SK-MEL-5 (cell line): Measurements from ENCODE around the gene CEACAM19. TPM values are rescaled to one million over a fixed set of nuclear protein-coding genes. Genes with fewer than 3 reads are reported as not detected.

Source experiments
- DNase-seq: peaks from one replicate; pipeline ENCODE4 v3.0.0-alpha.2; 2016; ENCODE audit warnings: low read depth, low spot score
- in situ Hi-C: cut with HindIII; loops from 2 replicates; pipeline ENCODE4 v1.10.0; 2016; ENCODE audit warnings: low sequenced_read_pairs, high pct_unique_total_duplicates, low pct_unique_long_range_greater_than_20kb
- small RNA-seq, 2 experiments: library from RNA; depleted of rRNA; stranded (forward); fragments of <200 nt; gene quantifications; one replicate each; pipeline ENCODE3, GENCODE V24; 2014
- total RNA-seq: library from RNA; depleted of rRNA; stranded (reverse); fragments of >200 nt; shearing (Covaris generic); gene quantifications from 2 replicates; pipeline ENCODE4 v1.2.3, GENCODE V29; 2014; rRNA removed

Gene CEACAM19
- total RNA-seq, 1 experiment from 2014 or later, result 0.16 TPM

GRCh38 chr19:44728178-44728577 lies 56.9 kb downstream of the CEACAM19 start:
- in situ Hi-C loops, result no loop called here
- DNase-seq, result no peak

DNA sequence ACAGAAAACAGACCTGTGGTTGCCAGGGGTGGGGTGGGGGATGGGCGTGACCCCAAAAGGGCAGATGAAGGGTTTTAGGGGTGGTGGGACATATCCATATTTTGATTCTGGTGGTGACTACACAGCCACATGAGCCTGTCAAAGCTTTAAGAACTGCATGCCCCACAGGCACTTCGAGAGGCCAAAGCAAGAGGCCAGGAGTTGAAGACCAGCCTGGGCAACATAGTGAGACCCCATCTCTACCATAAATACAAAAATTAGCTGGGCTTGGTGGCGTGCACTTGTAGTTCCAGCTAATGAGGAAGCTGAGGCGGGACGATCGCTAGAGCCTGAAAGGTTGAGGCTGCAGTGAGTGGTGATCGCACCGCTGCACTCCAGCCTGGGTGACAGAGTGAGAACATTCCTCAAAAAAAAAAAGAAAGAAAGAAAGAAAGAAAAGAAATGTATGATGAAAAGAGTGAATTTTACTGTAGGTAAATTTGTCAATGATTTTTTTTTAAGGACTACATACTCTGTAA lies 58.3 kb downstream of the CEACAM19 start:
- in situ Hi-C loops, result no loop called here
- DNase-seq, result no peak

DNA sequence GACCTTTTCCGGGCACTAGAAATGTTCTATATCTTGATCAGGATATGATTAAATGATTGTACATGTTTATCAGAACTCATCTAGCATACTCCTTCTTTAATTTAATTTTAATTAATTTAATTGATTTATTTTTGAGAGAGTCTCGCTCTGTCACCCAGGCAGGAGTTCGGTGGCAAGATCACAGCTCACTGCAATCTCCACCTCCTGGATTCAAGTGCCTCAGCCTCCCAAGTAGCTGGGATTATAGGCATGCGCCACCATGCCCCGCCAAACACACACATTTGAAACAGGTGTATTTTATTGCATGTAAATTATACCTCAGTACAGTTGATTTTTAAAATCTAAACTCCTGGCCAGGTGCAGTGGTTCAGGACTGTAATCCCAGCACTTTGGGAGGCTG lies 59.8 kb downstream of the CEACAM19 start:
- in situ Hi-C loops, result no loop called here
- DNase-seq, result no peak

DNA sequence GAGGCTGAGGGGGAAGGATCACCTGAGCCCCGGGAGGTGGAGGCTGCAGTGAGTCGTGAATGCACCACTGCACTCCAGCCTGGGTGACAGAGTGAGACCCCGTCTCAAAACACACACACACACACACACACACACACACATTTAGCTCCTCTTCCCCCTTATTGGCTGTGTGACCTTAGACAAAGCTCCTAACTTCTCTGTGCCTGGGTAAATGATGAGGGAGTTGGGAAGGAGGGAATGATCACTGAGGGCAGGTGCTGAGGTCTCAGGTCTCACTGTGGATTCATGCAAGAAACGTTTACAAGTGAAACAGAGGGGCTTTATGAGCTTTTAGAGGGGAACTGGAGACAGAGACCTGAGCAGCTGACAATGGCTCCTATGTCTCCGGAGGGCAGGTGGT lies 60.3 kb downstream of the CEACAM19 start:
- in situ Hi-C loops, result no loop called here
- DNase-seq, result no peak

- in situ Hi-C loops, result no loop called here
- DNase-seq, result no peak
These were observed 61.1 kb downstream of the CEACAM19 start for GRCh38 chr19:44732235-44733014.

Small RNAs within 50 kb of the gene (small RNA-seq; reads per million reads assigned to genes)
- 0 reads per million in 2 experiments for gene RF00285

Other genes with a start within 250 kb of the CEACAM19 start
- gene ZNF229, start 223.0 kb upstream of the CEACAM19 start, total RNA-seq, result 0.29 and 0.98 TPM in 2 replicates
- 6.7 and 7.4 TPM in 2 replicates for gene ZNF180, start 171.0 kb upstream of the CEACAM19 start, total RNA-seq
- not detected in 2 replicates for gene CEACAM20, start 141.8 kb upstream of the CEACAM19 start, total RNA-seq
- not detected in 2 replicates for gene IGSF23, start 57.9 kb upstream of the CEACAM19 start, total RNA-seq
- gene PVR, start 27.6 kb upstream of the CEACAM19 start, total RNA-seq, result 56.0 and 56.4 TPM in 2 replicates
- gene CEACAM16, start 27.7 kb downstream of the CEACAM19 start, total RNA-seq, result not detected in 2 replicates
- 2.7 and 3.7 TPM in 2 replicates for gene BCL3, start 77.2 kb downstream of the CEACAM19 start, total RNA-seq
- gene CBLC, start 106.4 kb downstream of the CEACAM19 start, total RNA-seq, result not detected in 2 replicates
- gene BCAM, start 137.6 kb downstream of the CEACAM19 start, total RNA-seq, result 1.1 and 2.1 TPM in 2 replicates
- 27.3 and 32.6 TPM in 2 replicates for gene NECTIN2, start 174.8 kb downstream of the CEACAM19 start, total RNA-seq
- 96.6 and 106 TPM in 2 replicates for gene TOMM40, start 219.8 kb downstream of the CEACAM19 start, total RNA-seq
- 225 and 263 TPM in 2 replicates for gene APOE, start 234.3 kb downstream of the CEACAM19 start, total RNA-seq
- gene APOC1, start 243.1 kb downstream of the CEACAM19 start, total RNA-seq, result 17.3 and 34.2 TPM in 2 replicates